Iris pigment epithelial cell (primary cell): ENCODE measurements around the gene SORD.
"Not testable (repeated sequence)": the region's sequence is repeated elsewhere in the genome, so short reads cannot be mapped to it uniquely, and the experiment has no call there.

Experiments used
- DNase-seq: peaks from one replicate; pipeline ENCODE4 v3.0.0-alpha.2; 2011; ENCODE audit warnings: low read depth

SORD gene

GRCh38 chr15:45062301-45062700, 39.3 kb downstream of the SORD start:
- not testable (repeated sequence) for DNase-seq

- peak; percentile 69 for DNase-seq
These were observed 41.4 kb downstream of the SORD start for GRCh38 chr15:45064386-45064785.

GRCh38 chr15:45069942-45070360, 47.0 kb downstream of the SORD start:
- DNase-seq = not testable (repeated sequence)

GRCh38 chr15:45073602-45074001, 50.6 kb downstream of the SORD start:
- not testable (repeated sequence) for DNase-seq

- not testable (repeated sequence) for DNase-seq
These were observed 52.7 kb downstream of the SORD start for GRCh38 chr15:45075440-45076320.

- DNase-seq = not testable (repeated sequence)
These were observed 54.4 kb downstream of the SORD start for GRCh38 chr15:45077391-45077790.

GRCh38 chr15:45079201-45079600, 56.2 kb downstream of the SORD start:
- not testable (repeated sequence) for DNase-seq

GRCh38 chr15:45079628-45080246, 56.7 kb downstream of the SORD start:
- not testable (repeated sequence) for DNase-seq

GRCh38 chr15:45080593-45080992, 57.6 kb downstream of the SORD start:
- DNase-seq = not testable (repeated sequence)

- DNase-seq = not testable (repeated sequence)
These were observed 59.4 kb downstream of the SORD start for GRCh38 chr15:45082412-45082811.

GRCh38 chr15:45083223-45083622, 60.2 kb downstream of the SORD start:
- DNase-seq = no peak

GRCh38 chr15:45084163-45084562, 61.2 kb downstream of the SORD start:
- DNase-seq = peak; percentile 27

GRCh38 chr15:45087513-45087912, 64.5 kb downstream of the SORD start:
- no peak for DNase-seq

GRCh38 chr15:45088801-45089711, 66.1 kb downstream of the SORD start:
- DNase-seq = no peak

GRCh38 chr15:45089712-45090373, 66.8 kb downstream of the SORD start:
- DNase-seq = peak; percentile 44

- DNase-seq = peak; percentile 78
These were observed 68.2 kb downstream of the SORD start for GRCh38 chr15:45091161-45091560.

GRCh38 chr15:45091576-45091975, 68.6 kb downstream of the SORD start:
- DNase-seq = no peak

GRCh38 chr15:45093013-45093412, 70.0 kb downstream of the SORD start:
- no peak for DNase-seq

GRCh38 chr15:45093622-45094357, 70.8 kb downstream of the SORD start:
- no peak for DNase-seq

GRCh38 chr15:45094358-45094730, 71.3 kb downstream of the SORD start:
- no peak for DNase-seq

GRCh38 chr15:45095661-45096060, 72.7 kb downstream of the SORD start:
- no peak for DNase-seq
